GM21528 (cell line): ENCODE measurements around the gene TREML1.

Experiments
- ATAC-seq: cut with Tn5 transposase; IDR thresholded peaks from one replicate; pipeline ENCODE4 v1.9.1; 2021; ENCODE audit warnings: mild to moderate bottlenecking, moderate library complexity; ENCODE audit not compliant: unreplicated experiment, low FRiP score

The TREML1 gene

DNA sequence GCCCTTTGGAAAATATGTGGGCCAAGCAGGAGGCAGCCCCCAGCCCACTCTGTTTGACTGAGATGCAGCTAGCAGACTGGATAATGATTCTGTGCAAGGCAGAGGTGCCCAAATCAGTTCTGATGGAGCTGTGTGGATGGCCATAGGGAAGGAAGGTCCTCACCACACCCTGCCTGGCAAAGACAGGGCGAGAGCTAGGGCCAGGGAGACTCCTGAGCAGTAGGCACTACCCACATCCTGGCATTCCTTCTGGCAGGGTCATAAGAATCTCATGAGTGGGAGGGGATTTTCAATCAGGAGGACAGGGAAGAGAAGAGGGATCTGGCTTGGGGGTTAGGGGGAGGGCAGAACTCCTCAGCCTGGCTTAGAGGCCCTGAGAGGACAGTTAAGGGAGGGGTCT, 27.4 kb upstream of the TREML1 start:
- no peak for ATAC-seq

DNA sequence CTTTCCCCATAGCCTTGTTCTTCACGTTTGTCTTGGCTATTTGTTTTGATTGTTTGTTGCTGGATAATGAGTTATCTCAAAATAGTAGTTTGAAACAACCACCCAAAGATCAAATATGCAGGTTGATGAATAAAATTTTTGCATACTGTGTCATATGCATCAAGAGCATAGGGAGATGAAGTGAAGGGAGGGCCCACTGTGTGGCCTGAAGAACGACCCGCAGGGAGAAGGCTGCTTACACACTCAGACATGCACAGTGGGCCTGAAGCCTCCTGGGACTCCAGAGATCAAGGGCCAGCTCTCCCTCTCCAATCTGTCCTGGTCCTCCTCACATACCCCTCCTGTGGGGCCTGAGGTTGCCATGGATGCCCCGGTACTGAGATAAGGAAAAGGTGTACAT, 25.0 kb upstream of the TREML1 start:
- no peak for ATAC-seq

- no peak for ATAC-seq
Observed at GRCh38 chr6:41177695-41178094, 23.5 kb upstream of the TREML1 start.

DNA sequence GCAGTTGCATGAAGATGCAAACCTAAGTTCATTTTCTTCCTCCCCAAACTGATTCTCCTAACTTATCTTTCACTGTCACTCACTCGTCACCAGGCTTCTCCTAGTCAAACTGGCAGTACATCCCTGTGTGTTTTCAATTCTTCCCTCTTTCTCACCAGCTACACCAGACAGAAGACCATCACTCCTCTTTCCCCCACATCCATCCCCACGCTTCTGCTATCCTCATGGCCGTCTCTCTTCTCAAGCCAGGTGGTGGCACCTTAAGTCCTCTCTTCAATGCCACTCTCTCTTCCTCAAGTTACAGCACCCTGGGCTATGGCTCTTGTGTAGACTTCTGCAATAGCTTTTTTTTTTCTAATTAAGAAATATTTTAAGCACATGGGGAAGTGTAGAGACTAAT, 23.1 kb upstream of the TREML1 start:
- no peak for ATAC-seq

GRCh38 chr6:41176189-41176588, 22.0 kb upstream of the TREML1 start:
- ATAC-seq, result no peak

- no peak for ATAC-seq
Observed at GRCh38 chr6:41175084-41175483, 20.9 kb upstream of the TREML1 start.

DNA sequence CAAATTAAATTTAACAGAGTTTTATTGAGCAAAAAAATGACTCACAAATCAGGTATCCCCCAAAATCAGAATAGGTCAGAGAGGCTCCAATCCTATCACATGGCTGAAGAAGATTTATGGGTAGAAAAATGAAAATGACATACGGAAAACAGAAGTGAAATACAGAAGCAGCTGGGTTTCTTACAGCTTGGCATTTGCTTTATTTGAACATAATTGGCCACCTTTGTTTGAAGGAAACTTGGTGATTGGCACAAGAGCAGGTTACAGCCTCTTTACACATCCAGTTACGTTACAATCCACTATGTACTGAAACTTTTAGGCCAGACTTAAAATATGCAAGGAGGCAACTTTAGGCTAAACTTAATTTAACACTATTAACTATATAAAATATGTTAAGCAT, 20.5 kb upstream of the TREML1 start:
- no peak for ATAC-seq

GRCh38 chr6:41171908-41172307, 17.8 kb upstream of the TREML1 start:
- ATAC-seq, result no peak

- ATAC-seq, result no peak
Observed at GRCh38 chr6:41170547-41171160, 16.5 kb upstream of the TREML1 start.

DNA sequence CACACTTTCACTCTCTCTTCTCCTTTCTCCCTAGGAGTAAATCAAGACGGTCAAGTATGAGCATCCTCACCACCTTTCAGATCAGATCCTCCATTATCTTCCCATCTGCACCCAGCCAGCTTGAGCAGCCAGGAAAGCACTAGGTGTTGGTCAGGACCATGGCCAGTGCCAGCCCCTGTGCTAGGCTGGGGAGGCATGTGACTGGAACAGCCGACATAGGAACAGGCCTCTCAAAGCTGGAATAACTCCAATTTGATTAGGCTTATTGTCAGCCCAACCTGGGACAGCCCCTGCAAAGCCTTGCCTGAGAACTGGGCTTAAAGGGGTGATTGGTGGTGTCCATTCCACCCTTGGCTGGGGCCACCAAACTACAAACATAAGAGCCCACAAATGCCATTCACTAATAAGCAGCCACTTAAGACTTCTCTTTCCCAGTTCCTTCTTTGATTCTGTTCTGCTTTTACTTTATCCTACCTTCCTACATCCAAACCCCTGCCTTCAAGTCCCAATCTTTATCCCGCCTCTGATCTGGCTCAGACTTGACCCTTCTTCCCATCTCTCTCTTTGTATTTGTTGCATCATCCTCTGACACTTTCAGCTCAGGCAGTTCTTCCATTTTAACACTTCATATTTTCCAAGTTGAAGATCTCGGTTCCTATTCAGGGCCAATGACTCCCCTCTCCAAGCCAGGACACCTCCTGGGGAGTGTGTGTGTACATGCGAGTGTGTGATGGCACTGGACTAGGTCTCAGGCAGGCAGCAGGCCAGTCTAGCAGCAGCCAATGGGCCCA, 13.2 kb upstream of the TREML1 start:
- ATAC-seq, result no peak

- ATAC-seq, result no peak
Observed at GRCh38 chr6:41164551-41165120, 10.5 kb upstream of the TREML1 start.

DNA sequence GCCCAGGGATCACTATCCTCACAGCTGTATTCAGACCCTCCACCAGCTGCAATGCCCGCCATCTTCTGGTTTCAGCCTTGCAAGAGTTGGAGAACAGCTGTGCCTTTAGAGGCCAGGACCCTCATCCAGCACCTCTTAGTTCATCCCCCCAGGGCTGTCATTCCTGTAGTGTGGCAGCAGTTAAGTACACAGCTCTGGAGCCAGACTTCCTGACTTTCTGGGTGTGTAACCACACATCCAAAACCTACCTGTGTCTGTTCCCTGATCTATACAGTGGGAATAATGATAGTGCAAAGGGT, 9.2 kb upstream of the TREML1 start:
- no peak for ATAC-seq

- no peak for ATAC-seq
Observed at GRCh38 chr6:41162687-41163418, 8.7 kb upstream of the TREML1 start, which contains the start of gene TREM2. Gene TREM2 (minus strand): TSS chr6:41163116. CDS start chr6:41163082, 34 bp downstream.

- ATAC-seq, result no peak
Observed at GRCh38 chr6:41161851-41162552, 7.9 kb upstream of the TREML1 start.

- no peak for ATAC-seq
Observed at GRCh38 chr6:41161380-41161779, 7.2 kb upstream of the TREML1 start.

DNA sequence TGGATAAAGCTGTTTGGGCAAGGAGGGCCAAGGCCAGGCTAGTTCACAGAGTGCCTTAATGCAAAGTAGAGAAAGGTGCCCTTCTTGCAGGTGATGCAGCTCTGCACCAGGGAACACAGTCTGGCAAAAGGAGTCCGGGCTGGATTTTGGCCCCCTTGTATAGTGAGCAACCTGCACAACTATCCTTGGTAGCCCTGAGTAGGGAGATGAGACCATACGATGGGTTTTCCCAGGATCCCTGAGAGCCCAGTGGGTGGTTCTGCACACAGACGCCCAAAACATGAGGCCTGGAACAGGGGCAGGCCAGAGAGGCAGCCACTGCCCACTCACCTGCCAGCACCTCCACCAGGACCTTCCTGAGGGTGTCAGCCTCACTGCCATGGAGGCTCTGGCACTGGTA, 6.8 kb upstream of the TREML1 start:
- no peak for ATAC-seq

DNA sequence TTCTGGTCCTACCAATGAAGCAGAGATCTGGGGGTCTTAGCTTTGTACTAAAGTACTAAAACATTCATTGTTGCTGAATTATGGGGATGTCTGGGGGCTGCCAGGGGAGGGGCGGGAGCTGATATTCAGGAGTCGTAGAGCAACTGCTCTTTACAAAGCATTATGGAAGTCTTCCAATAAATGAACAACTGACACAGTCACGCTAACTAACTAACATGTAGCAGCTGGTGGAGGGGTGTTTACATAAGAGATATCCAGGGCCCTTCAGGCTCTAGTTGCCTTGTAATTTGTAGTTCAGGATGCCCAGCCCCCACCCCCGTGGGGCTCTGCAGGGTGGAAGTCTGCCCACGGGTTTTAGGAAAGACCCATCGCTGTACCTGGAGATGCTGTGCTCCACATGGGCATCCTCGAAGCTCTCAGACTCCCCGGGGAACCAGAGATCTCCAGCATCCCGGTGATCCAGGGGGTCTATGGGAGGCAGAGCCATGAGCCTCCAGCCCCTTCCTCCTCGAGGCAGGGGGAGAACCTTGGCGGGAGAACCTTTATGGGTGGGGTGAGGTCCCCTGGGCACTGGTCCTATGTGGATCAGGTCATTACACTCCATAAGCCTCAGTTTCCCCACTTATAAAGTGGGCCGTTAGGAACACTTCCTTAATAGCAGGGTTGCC, 5.4 kb upstream of the TREML1 start:
- ATAC-seq, result no peak

DNA sequence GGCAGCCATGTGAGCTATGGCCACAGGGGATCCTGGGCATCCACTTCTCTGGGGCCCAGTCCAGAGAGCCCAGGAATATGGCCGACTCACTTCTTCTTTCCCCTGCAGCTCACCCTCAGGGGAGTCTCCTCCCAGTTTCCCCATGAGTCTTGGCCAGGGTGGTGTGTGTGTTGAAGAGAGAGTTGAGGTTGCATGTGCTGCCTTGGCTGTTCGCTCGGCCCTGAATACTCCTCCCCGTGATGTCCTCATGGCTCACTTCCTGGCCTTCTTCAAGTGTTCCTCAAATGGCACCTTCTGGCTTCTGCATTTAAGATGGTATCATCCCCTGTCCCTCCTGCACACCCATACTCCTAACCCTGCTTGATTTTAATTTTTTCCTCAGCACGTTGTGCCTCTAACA, 3.2 kb upstream of the TREML1 start:
- no peak for ATAC-seq

GRCh38 chr6:41156771-41157170, 2.6 kb upstream of the TREML1 start:
- ATAC-seq, result no peak

GRCh38 chr6:41156001-41156400, 1.9 kb upstream of the TREML1 start:
- no peak for ATAC-seq
